ENCODE data around the gene SAMM50. TPM values are rescaled to one million over a fixed set of nuclear protein-coding genes. Genes with fewer than 3 reads are reported as not detected.

The SAMM50 gene
- polyA plus RNA-seq, 1 donor, result 60.5 TPM

DNA sequence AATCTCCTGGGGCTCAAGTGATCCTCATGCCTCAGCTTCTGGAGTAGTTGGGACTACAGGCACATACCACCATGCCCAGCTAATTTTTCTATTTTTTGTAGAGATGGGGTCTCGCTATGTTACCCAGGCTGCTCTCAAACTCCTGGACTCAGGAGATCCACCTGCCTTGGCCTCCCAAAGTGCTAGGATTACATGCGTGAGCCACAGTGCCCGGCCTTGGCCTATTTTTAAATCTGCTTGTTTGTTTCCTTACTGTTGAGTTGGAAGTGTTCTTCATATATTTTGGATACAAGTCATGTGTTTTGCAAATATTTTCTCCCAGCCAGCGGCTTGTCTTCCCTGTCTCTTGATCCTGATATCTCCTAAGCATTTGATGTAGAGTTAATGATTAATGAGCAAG is 73.8 kb downstream of the SAMM50 start:
- no peak for DNase-seq

DNA sequence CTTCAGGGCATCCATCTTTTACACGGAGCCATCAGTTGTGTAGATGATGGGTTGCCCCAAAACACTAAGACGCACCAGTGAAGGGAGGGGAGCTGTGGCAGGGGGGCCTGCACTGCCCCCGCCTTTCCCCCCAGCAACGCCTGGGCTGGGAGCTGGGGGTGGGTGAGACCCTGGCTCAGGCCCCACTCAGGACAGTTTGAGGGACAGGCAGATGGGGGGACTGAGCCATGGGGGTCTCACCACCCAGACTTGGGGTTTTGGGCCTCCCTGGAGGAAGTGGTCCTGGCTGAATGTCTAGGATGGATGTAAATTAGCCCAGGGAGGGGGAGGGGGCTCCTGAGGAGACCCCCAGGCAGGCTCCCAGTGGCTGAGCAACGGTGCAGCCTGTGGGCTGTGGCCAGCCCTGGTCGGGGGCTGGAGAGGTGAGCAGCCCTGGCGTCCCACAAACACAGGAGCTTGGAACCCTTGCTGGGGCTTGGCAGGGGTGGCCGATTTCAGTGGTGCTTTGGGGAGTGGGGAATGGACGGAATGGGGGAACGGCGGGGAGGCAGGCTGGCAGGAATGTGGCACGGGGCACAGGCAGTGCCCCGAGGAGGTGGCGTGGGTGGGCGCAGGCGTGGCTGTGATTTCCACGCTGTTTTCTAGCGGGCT is 74.9 kb downstream of the SAMM50 start:
- no peak for DNase-seq

- no peak for DNase-seq
Observed at GRCh38 chr22:44030702-44031082, 75.5 kb downstream of the SAMM50 start.

GRCh38 chr22:44031158-44031952 is 76.1 kb downstream of the SAMM50 start:
- no peak for DNase-seq

DNA sequence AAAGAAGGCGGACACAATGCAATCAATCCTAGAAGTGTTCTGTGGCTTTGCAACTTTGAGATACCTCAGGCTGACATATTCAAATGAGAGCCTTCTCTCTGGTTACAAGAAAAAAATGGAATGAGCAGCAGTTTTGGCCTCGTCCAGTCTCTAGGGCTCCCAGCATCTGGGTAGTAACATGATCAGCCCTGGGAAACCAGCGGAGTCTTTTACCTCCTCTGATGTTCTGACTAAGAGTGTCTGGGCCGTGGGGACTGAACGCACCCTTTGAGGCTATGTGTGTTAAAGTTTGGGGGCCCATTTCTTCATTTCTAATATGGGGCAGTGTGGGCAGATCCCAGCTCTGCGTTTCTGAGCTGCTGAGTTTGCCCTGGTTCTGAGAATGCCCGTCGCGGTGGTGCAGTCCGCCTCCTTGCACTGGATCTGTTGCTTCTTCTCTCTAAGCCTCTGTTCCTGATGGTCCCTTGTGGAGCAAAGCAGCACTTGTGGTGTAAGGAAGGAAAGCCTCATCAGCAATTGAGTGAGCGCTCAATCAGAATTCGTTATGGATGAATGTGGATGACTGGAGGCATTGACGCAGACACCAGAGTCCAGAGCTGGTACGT is 77.0 kb downstream of the SAMM50 start:
- DNase-seq, result no peak

GRCh38 chr22:44033287-44033686 is 78.0 kb downstream of the SAMM50 start:
- no peak for DNase-seq

- peak; percentile 68 for DNase-seq
Observed at GRCh38 chr22:44033694-44034093, 78.5 kb downstream of the SAMM50 start.

GRCh38 chr22:44037519-44038375 is 82.5 kb downstream of the SAMM50 start:
- DNase-seq, result no peak

GRCh38 chr22:44039566-44040171 is 84.4 kb downstream of the SAMM50 start:
- DNase-seq, result no peak

GRCh38 chr22:44042249-44043218 is 87.3 kb downstream of the SAMM50 start:
- no peak for DNase-seq

- no peak for DNase-seq
Observed at GRCh38 chr22:44045145-44045544, 89.9 kb downstream of the SAMM50 start.

Other genes with a start within 250 kb of the SAMM50 start
- gene EFCAB6, start 143.1 kb upstream of the SAMM50 start, polyA plus RNA-seq (ENCODE audit: insufficient read length), result 6.5 TPM
- 4.0 TPM for gene SULT4A1, start 92.9 kb upstream of the SAMM50 start, polyA plus RNA-seq (ENCODE audit: insufficient read length)
- 0.10 TPM for gene PNPLA5, start 63.4 kb upstream of the SAMM50 start, polyA plus RNA-seq (ENCODE audit: insufficient read length)
- 2.0 TPM for gene PNPLA3, start 31.6 kb upstream of the SAMM50 start, polyA plus RNA-seq (ENCODE audit: insufficient read length)
- 17.9 TPM for gene PARVB, start 68.9 kb downstream of the SAMM50 start, polyA plus RNA-seq (ENCODE audit: insufficient read length)
- gene PARVG, start 225.5 kb downstream of the SAMM50 start, polyA plus RNA-seq (ENCODE audit: insufficient read length), result 2.0 TPM

Data from left kidney (tissue), 2 donors.